DMS53 treated with DMSO at 0.1 percent for 48 hours (cell line): ENCODE data around the gene MYO5A.

Experiments used
- DNase-seq: peaks from one replicate; lab custom pipeline; 2025; ENCODE audit not compliant: unreplicated experiment; lab: John Stamatoyannopoulos, UW

MYO5A gene

DNA sequence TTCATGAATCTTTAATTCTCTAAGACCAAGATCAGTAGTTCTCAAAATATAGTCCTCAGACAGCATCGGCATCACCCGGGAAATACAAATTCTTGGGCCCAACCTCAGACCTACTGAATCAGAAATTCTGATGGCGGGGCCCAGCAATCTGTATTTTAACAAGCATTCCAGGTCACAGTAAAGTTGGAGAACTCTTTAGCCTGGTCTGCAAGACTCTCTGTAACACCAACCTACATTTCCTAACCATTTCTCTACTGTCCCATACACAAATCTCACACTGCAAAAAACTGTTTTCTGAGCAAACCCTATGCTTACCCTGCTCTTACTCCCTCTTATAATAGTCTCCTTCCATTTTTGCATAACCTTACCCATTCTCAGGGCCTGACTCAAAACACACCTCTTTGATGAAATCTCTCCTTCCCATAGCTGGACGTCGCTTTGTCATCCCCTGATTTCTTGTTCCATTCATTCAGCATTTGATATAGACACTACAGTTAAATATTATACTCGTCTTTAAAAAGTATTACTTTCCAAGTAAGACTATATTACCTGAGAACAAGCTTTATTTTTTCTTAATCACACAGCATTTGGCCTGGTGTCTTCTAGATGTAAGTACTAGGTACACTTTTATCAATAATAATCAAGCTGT is 149.8 kb downstream of the MYO5A start:
- DNase-seq = no peak

DNA sequence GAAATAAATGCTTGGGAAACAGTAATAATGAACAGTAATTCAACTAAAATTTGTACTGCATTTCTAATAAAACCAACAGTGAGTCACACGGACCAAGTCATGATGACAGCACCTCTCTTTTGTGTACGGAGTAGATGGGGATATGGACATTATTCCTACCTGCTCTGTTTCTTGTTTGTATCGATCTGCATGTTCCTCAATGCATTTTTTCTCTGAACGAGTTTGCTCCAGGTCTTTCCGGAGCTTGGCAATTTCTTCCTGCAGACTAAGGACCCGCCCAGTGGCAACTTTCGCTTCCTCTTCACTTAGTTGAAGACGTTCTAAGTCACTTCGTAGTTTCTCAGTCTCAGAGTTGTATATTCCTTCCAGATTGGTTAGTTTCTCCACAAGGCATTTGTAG is 158.7 kb downstream of the MYO5A start:
- no peak for DNase-seq

- DNase-seq = no peak
These were observed 159.2 kb downstream of the MYO5A start for GRCh38 chr15:52369455-52369854.

- DNase-seq = no peak
These were observed 159.7 kb downstream of the MYO5A start for GRCh38 chr15:52369030-52369429.

DNA sequence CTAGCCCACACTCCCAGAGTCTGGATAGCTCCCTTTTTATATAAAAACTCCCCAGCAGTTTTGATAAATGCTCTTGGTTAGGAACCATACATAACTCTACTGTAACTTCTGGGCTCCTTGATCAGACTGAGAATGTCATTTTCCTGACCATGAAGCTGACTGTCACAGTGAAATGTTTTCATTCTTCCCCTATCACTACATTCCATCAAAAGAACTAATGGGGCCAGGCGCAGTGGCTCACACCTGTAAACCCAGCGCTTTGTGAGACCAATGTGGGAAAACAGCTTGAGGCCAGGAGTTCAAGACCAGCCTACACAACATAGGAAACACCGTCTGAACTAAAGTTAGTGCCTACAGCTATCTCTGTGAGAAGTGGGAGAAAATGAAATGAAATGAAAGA is 160.3 kb downstream of the MYO5A start:
- DNase-seq = no peak

DNA sequence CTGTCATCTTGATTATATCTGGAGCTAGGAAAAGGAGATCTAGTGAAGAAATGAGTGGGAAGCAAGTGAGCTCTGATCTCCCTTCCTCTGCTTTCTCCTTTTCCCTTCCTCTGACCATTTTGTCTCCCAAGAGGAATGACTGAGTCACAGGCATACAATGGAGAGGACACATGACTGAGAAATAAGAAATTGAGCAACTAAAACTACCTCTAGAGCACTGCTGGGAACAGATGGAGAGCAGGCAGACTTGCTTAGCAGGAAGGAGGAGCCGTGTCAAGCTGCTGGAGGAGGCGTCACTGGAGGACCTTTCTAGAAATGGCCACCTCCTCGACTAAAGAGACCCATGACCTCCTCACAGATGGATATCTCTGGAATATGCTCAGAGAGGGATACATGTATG is 166.2 kb downstream of the MYO5A start:
- DNase-seq = no peak

DNA sequence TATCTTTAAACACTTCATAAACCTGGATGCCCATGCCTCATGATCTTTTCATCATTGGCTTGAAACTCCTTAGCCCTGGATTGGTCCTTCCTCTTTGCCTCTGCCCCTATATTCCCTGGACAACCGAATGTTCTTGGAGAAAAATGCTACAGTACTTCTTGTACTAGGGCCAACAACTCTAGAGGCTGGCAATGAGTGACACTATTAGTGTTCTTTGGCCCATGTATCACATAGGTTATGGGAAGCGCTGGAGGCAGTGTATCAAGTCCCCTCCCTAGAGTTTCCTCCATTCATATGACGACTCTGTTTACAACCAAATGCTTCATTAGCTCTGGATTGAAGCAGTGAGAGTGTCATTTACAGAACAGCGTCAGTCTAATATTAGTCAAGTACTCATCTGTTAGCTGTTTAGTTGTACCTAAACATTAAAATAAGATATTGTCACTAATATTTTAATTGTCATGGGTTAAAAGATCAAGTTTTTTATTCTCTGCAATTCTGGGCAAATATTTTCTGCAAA is 166.6 kb downstream of the MYO5A start:
- DNase-seq = no peak

DNA sequence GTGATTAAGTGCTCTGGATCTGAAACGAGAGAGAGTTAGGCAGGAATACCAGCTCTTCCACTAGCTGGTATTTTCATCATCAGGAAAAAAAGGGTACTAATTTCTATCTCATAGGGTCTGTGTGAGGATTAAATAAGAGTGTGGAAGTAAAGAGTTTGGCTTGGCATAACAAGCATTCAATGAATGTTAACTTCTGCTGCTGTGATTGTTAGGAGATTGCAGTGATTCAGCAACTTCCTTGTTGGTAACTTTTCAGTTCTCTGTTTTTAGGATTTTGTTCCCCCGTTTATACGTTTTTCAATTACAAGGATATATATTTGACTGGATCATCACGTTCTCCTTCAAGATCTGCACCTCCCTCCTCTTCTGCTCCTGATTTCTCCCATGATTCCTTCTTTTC is 167.2 kb downstream of the MYO5A start:
- DNase-seq = no peak

DNA sequence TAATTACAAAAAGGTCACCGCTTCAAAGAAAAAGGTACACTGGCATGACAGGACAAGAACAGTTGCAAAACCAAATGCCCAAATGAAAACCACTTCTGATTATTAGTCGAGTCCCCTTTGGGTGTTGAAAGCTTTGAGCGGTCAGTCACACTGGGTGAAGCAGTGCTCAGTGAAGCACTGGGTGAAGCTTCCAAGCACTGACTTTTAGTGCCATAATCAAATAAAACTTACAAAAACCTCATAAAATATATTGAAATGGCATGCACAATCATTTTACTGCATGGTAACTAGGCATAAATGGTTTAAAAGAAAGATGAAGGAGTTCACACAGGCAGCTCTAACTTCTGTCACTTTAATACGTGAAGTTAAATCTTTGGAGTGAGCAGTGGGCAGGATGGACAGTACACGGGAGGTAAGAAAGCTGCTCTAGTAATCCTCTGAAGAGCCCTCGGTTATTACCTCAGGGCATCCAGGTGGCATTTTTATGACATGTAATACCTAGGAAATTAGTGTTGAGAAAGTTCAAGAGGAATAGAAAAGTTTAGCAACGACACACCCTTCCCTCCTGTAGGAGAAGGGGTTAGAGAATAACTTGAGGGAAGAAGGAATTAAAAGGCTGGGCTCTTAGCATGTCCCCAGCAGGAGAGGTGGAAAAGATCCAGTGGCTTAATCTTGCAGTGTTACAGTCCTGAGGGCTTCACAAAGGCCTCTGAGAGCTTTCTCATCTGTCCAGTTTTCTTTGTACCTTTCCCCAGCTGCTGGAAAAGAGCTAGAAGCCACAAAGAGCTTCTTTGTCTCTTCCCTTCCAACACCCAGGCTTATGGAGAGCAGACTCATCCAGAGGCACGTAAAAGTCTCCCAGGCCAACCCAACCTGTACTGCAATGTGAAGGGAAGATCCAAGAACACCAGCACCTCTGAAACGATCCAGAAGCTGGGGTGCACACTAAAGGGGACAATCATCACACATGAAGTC is 168.2 kb downstream of the MYO5A start:
- DNase-seq = no peak

GRCh38 chr15:52359722-52360121 is 169.0 kb downstream of the MYO5A start:
- no peak for DNase-seq

DNA sequence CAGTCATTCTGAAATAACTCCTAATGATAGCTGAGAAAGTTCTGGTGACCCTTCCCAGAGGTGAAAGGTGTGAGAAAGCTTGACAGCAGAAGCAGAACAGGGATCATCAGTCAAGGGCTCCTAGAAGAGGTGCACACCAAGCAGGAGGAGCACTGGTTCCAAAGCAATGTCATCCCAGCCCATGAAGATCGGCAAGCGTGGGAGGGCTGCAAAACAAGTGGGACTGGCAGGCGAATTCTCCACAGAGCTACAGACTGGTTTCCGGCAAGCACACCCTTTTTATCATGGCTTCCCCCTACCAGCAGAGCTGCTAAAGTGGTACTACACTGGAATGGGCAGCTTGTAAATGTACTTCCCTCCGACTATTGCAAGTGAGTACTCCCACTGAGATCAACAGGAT is 170.7 kb downstream of the MYO5A start:
- no peak for DNase-seq

- DNase-seq = no peak
These were observed 176.6 kb downstream of the MYO5A start for GRCh38 chr15:52352086-52352485.

DNA sequence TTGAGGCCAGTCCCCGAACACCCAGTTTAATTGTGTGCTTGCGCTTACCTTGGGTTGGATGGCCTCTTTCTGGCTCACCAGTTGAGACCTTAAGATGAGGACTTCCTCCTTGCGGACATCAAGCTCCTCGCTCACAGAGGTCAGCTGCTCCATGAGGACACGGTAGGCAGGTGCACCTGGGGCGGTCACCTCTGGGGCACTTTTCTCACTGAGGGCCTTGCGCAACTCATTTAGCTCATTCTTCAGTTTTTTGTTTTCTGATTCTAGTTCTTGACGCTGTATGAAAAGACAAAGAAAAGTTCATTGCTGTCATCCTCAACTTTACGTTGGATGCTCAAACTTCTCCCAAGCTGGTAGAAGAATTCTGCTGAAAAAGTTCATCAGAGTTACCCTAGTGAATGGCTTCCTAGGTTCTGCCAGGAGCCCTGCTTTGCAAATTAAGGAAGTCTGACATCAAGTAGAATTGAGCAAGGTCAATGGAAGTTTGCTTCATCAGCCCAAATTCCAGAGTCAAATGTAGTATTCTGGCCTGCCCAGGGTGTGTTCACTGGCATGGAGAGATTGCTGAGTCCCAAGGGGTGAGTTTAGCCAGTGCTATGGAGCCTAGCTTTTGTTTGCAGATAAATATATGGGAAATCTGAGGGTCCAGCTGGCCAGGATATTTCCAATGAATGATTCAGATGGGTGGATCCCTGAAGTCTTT is 177.3 kb downstream of the MYO5A start:
- DNase-seq = no peak

DNA sequence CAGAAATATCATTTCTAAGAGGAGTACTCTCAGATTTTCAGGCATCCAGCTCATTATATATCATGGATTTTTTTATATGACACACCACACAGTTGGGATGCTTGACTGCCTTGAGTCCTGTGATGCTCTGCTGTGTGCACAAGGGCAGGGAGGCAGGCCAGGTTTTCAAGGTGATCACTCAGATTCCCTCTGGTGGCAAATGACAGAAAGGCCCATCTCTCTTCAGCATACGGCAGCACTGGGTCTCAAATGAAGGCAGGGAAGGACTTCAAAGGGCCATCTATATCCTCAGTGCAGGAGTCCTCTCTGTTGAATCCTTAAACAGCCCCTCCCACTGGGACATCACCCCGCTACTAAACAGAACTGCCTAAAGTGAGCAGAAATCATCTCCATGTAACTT is 178.3 kb downstream of the MYO5A start:
- DNase-seq = no peak

DNA sequence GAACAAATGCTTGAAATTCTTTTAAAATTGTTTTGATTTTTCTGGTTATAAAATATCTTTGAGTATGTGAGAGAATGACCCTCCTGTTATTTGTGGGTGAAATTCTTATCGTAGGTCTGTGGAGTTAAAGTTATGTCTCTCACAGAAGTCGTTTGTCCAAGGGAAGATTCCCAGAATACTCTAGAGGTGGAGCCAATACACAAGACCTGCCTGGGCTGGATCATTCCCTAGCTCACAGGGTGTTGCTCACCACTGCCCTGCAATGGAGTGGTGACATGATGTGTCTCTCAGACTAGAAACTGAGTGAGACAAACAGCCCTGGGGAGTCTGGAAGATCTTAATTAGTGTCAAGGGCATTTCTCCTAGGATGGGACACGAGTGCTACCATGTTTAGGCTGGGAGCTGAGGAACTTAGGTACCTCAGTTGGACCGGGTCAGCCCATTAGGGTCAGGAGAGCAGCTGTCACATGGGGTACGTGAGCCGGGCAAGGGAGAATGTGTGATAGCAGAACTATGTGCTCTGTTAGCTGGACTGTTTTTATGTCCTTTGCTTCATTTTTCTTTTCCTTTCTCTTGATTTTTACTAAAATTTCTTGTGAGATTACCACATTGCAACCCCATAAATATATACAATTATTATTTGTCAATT is 179.5 kb downstream of the MYO5A start:
- DNase-seq = no peak

DNA sequence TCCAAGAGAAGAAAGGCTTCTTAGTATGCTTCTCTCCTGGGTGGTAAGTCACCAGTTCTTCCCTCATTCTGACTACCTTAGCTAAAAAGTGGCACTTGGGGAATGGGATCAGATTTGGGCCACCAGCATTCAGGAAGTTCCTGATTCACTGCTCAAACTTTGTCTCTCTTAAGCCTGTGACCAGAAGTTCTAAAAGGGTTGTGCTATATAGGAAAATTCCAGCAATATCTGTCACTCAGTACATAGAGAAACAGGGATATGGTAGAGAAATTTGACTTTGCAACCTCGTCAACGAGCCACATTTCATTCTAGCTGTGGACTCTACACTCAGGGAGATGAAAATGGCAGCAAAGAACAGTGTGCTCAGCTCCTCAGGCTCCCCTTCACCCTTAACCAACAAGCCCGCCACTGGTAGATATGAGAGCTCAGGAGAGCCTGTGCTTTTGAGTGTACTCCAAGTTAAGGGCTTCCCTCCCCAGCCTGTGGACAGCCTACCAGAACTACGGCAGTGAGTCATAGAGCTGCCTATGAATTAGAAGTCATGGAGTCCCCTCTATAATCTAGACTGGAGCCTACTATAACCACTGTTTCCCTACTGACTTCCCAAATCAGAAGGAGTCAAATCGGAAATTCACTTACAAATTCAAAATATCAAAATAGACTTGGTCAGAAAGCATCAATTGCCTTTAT is 180.5 kb downstream of the MYO5A start:
- DNase-seq = no peak

DNA sequence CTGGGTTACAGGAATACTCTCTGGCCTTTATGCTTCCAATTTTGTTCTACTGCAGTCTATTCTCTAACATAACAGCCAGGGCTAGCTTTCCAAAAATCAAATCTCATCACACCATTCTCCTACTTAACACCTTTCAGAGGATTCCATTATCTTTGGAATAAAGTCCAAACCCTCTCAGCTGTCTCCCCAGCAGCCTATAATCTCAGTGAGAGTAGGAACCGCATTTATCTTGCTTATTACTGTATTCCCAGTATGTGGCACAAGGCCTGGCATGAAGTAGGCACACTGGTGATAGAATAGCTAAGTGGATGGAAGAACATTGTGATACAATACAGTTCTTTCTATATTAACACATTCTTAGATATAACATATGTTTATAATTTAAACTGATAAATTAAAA is 184.1 kb downstream of the MYO5A start:
- DNase-seq = no peak

DNA sequence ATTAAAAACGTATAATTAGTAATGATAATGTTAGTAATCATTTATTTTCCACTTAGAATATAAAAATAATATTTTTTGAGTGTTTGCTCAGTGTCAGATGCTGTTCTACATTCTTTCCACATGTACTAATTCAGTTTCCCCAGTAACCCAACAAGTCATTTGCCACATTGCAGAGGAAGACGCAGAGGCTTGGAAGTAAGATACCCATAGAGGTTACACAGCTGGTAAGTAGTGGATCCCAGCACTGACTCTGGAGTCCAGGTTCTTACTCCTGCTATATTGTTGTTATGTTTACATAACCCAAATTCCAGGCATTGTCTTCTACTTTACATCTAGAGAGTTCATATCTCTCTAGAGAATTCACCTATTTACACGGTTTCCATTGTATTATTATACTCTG is 184.8 kb downstream of the MYO5A start:
- DNase-seq = no peak

DNA sequence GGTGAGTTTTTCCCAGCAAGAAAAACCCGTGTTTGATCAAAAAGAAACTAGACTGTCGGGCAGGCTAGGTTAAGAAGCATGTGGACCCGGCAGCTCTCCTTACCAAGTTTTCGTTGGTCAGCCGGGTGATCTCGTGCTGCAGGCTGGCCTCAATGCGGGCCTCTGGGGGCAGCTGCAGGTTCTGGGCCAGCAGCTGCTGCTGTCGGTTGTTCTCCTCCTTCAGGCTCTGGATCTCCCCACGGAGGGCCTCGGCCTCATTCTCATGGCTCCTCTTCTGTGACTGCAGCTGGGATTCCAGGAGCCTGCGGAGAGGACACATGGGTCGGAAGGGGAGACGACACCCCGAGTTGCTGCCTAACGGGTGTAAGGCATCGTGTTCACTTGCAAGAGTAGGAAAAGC is 188.6 kb downstream of the MYO5A start:
- DNase-seq = no peak

DNA sequence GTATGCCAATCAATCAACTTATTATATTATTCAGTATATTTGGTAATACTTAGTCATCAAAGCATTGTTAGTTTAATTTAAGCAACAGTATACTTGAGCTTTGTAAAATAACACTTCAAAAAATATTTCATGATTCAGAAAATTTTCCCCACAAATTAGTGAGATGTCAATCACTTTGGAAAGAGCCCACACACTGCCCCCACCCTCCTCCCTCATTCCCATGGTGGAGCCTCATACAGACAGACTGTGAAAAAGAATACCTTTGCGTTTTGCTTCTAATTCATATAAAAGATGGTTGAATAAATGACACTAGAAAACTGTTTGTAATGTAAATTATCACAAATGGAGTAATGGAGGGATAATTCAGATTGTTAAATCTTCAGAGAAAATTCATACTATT is 189.8 kb downstream of the MYO5A start:
- DNase-seq = no peak

- DNase-seq = no peak
These were observed 190.6 kb downstream of the MYO5A start for GRCh38 chr15:52338058-52338457.
